ENCODE measurements around the gene FRG2B.

DNA sequence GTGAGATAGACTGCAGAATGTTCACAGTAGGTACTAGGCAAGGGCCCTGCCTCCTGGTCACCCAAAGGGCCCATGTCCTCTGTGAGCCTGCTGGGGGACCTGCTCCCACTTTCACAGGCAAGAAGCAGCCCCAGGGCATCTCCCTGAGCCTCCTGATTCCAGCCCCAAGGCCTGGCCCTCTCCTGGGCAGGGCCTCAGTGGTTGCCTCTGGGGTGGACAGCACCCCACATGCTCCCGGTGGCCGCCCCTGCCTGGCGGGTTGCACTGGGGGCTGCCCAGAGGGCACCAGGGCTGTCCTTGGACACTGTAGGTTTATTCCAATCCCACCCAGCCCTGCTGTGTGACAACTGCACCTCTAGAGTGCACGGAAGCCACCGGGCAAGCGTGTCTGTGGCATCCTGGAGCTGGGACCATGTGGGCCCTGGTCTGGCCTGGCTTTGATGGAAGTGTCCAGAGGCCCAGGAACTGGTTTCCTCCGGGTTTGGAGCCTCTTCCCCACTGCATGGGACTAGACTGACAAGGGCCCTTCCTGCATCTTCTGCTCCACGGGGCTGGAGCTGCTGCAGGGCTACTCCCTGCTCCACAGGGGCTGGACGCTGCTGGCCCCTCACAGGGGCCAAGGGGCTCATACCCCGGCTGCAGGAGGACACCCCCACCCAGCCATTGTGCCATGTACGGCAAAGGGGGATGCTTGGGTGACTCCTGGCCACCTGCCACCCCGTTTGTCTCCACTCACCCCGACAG, 36.2 kb downstream of the FRG2B start:
- TF ChIP-seq, protein P1, sequence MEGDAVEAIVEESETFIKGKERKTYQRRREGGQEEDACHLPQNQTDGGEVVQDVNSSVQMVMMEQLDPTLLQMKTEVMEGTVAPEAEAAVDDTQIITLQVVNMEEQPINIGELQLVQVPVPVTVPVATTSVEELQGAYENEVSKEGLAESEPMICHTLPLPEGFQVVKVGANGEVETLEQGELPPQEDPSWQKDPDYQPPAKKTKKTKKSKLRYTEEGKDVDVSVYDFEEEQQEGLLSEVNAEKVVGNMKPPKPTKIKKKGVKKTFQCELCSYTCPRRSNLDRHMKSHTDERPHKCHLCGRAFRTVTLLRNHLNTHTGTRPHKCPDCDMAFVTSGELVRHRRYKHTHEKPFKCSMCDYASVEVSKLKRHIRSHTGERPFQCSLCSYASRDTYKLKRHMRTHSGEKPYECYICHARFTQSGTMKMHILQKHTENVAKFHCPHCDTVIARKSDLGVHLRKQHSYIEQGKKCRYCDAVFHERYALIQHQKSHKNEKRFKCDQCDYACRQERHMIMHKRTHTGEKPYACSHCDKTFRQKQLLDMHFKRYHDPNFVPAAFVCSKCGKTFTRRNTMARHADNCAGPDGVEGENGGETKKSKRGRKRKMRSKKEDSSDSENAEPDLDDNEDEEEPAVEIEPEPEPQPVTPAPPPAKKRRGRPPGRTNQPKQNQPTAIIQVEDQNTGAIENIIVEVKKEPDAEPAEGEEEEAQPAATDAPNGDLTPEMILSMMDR (IDR thresholded peaks at IDR 0.05), result no peak
- no peak for TF ChIP-seq POLR2A (IDR thresholded peaks at IDR 0.05)

Measured in Peyer's patch (tissue), 4 donors.